ENCODE measurements around the gene TAS2R40. TPM values are rescaled to one million over a fixed set of nuclear protein-coding genes. Genes with fewer than 3 reads are reported as not detected.

TAS2R40 gene
- total and polyA plus RNA-seq, 2 donors from 2014 or later: not detected

DNA sequence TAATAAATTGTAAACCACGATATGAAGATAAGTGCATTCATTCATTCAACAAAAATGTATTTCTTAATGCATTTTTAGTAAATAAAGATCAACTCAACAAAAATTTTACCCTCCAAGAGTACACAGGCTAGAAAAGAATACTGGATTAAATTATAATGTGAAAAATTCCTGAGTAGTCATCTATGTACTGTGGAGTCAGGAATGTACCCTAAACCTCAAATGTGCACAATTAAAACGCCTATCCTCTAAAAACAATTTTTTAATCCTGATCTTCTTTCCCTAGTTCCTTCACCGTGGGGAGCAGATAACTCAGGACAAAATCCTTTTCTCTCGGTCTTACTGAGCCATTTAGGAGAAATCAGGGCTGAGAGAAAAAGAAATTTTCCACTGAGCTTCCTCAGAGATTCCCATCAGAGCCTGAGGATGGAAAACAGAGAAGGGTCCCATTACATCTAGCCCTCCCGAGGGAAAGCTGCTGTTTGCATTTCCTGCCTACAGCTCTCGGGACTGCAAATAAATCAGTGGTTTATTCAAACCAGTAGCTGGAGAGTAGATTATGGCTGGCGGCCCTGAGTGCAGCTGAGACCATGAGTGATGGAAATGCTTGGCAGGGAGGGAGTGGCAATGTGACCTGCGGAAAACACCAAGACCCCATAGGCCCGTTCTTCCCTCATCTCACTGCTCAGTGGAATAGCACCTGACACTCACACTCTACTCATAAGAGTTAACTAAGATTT is 7.4 kb downstream of the TAS2R40 start:
- Histone ChIP-seq H3K9ac (ENCODE audit: low read length in 3 of 3) (no peak overlapping the region), H3K27me3 (ENCODE audit: control insufficient read depth, insufficient read depth, low read length) (no peaks in the 10 kb centered on the region), H3K27ac (ENCODE audit: low read depth in 2 of 2, low read length in 2 of 2) (no peak overlapping the region), H3K9me3 (ENCODE audit: control insufficient read depth in 2 of 3, insufficient read depth in 1 of 3, low read length in 3 of 3) (peaks cover 0 to 4% (median 0%) of the 10 kb centered on the region in 3 donors), H3K36me3 (ENCODE audit: control insufficient read depth in 2 of 3, insufficient read depth in 3 of 3, low read length in 3 of 3) (no peaks in the 10 kb centered on the region), H3K4me3 (ENCODE audit: low read length in 3 of 3) (no peak overlapping the region), H3K4me1 (ENCODE audit: control insufficient read depth in 2 of 3, insufficient read depth in 2 of 3, low read depth in 1 of 3, low read length in 3 of 3) (no peaks in the 10 kb centered on the region)
- intact Hi-C loops (cut with DNase I): no loop called here
- no peak for TF ChIP-seq CTCF (IDR thresholded peaks at IDR 0.05; ENCODE audit: borderline replicate concordance, extremely low read depth, insufficient read depth)
- peak in 3 of 5 donors; percentile 55 to 74 (median 62) for DNase-seq
- FAIRE-seq: no peak

DNA sequence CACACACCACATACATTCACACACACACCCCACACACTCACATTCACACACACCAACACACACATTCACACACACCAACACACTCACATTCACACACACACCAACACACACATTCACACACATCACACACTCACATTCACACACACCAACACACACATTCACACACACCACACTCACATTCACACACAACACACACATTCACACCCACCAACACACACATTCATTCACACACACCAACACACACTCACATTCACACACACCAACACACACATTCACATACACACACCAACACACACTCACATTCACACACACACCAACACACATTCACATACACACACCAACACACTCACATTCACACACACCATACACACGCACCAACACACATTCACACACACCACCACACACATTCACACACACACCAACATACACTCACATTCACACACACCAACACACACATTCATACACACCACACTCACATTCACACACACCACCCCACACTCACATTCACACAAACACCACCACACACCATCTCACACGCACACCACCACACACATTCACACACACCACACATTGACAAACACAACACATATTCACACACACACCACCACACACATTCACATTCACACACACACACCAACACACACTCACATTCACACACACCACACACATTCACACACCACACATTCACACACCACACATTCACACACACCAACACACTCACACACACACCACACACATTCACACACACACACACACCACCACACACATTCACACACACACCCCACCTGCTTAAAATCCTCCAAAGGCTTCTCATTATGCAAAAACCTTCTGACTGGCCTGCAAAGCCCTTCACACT is 9.0 kb downstream of the TAS2R40 start:
- Histone ChIP-seq H3K9me3 (ENCODE audit: control insufficient read depth in 2 of 3, insufficient read depth in 1 of 3, low read length in 3 of 3) (peaks cover 0 to 4% (median 0%) of the 10 kb centered on the region in 3 donors), H3K27ac (ENCODE audit: low read depth in 2 of 2, low read length in 2 of 2) (no peak overlapping the region), H3K36me3 (ENCODE audit: control insufficient read depth in 2 of 3, insufficient read depth in 3 of 3, low read length in 3 of 3) (no peaks in the 10 kb centered on the region), H3K27me3 (ENCODE audit: control insufficient read depth, insufficient read depth, low read length) (no peaks in the 10 kb centered on the region), H3K9ac (ENCODE audit: low read length in 3 of 3) (no peak overlapping the region), H3K4me3 (ENCODE audit: low read length in 3 of 3) (peak overlapping the region in 1 of 3 donors; percentile 28), H3K4me1 (ENCODE audit: control insufficient read depth in 2 of 3, insufficient read depth in 2 of 3, low read depth in 1 of 3, low read length in 3 of 3) (no peaks in the 10 kb centered on the region)
- TF ChIP-seq CTCF (IDR thresholded peaks at IDR 0.05; ENCODE audit: borderline replicate concordance, extremely low read depth, insufficient read depth): no peak
- intact Hi-C loops (cut with DNase I): loop anchor here (10.0 kb wide), 1 partner anchor 184 kb away; no protein-coding TSS in a partner anchor
- DNase-seq (no peak), FAIRE-seq (no peak)

DNA sequence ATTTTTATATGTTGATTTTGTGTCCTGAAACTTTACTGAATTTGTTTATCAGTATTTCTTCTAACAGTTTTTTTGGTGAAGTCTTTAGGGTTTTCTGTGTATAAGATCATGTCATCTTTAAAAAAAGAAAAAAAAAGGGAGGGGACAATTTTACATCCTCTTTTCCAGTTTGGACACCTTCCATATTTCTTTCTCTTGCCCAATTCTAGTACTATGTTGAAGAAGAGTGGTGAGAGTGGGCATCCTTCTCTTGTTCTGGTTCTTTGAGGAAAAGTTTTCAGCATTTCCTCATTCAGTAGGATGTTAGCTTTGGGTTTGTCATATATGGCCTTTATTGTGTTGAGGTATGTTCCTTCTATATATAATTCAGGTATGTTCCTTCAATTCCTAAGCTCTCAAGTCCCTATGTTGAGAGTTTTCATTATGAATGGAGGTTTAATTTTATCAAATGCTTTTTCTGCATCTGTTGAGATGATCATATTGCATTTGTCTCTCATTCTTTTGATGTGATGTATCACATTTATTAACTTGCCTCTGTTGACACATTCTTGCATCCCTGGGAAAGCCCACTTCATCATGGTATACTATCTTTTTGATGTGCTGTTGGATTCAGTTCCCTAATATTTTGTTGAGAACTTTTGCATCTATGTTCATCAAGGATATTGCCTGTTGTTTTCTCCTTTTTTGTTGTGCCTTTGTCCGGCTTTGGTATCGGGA is 12.1 kb downstream of the TAS2R40 start:
- Histone ChIP-seq H3K27ac (ENCODE audit: low read depth in 2 of 2, low read length in 2 of 2) (no peak overlapping the region), H3K9ac (ENCODE audit: low read length in 3 of 3) (no peak overlapping the region), H3K4me1 (ENCODE audit: control insufficient read depth in 2 of 3, insufficient read depth in 2 of 3, low read depth in 1 of 3, low read length in 3 of 3) (no peaks in the 10 kb centered on the region), H3K36me3 (ENCODE audit: control insufficient read depth in 2 of 3, insufficient read depth in 3 of 3, low read length in 3 of 3) (no peaks in the 10 kb centered on the region), H3K27me3 (ENCODE audit: control insufficient read depth, insufficient read depth, low read length) (no peaks in the 10 kb centered on the region), H3K9me3 (ENCODE audit: control insufficient read depth in 2 of 3, insufficient read depth in 1 of 3, low read length in 3 of 3) (peaks cover 0 to 4% (median 0%) of the 10 kb centered on the region in 3 donors), H3K4me3 (ENCODE audit: low read length in 3 of 3) (no peak overlapping the region)
- DNase-seq (no peak), FAIRE-seq (no peak)
- intact Hi-C loops (cut with DNase I): loop anchor here (10.0 kb wide), 1 partner anchor 181 kb away; no protein-coding TSS in a partner anchor
- no peak for TF ChIP-seq CTCF (IDR thresholded peaks at IDR 0.05; ENCODE audit: borderline replicate concordance, extremely low read depth, insufficient read depth)
